ENCODE results near the gene FAM217A.

The FAM217A gene

GRCh38 chr6:4088704-4089103 is 9.8 kb upstream of the FAM217A start:
- H2AFZ ChIP-seq = no peak overlapping the region
- H3K36me3 ChIP-seq (ENCODE audit: control insufficient read depth, insufficient read depth, low read length) = no peaks in the 10 kb centered on the region
- no peaks in the 10 kb centered on the region for H3K9me3 ChIP-seq (ENCODE audit: control insufficient read depth, low read length)
- no peak overlapping the region for H3K9ac ChIP-seq
- H3K27ac ChIP-seq = no peak overlapping the region
- no peaks in the 10 kb centered on the region for H3K27me3 ChIP-seq (ENCODE audit: control insufficient read depth, insufficient read depth, low read length)
- no peak overlapping the region for H3K4me3 ChIP-seq (ENCODE audit: low read depth, low read length)
- no peak overlapping the region for H3K4me2 ChIP-seq (ENCODE audit: low read length)
- H3K79me2 ChIP-seq = no peaks in the 10 kb centered on the region
- H3K4me1 ChIP-seq = no peaks in the 10 kb centered on the region
- TF ChIP-seq CTCF (IDR thresholded peaks at IDR 0.05) = no peak

- TF ChIP-seq CTCF (IDR thresholded peaks at IDR 0.05) = no peak
- H3K4me1 ChIP-seq = no peaks in the 10 kb centered on the region
- H3K79me2 ChIP-seq = no peaks in the 10 kb centered on the region
- H3K27ac ChIP-seq = no peak overlapping the region
- H3K36me3 ChIP-seq (ENCODE audit: control insufficient read depth, insufficient read depth, low read length) = no peaks in the 10 kb centered on the region
- no peak overlapping the region for H3K4me2 ChIP-seq (ENCODE audit: low read length)
- no peak overlapping the region for H3K9ac ChIP-seq
- no peak overlapping the region for H3K4me3 ChIP-seq (ENCODE audit: low read depth, low read length)
- no peaks in the 10 kb centered on the region for H3K9me3 ChIP-seq (ENCODE audit: control insufficient read depth, low read length)
- H2AFZ ChIP-seq = no peak overlapping the region
- no peaks in the 10 kb centered on the region for H3K27me3 ChIP-seq (ENCODE audit: control insufficient read depth, insufficient read depth, low read length)
Observed at GRCh38 chr6:4085332-4085700, 6.4 kb upstream of the FAM217A start.

- no peak overlapping the region for H3K4me3 ChIP-seq (ENCODE audit: low read depth, low read length)
- no peak overlapping the region for H3K9ac ChIP-seq
- H3K9me3 ChIP-seq (ENCODE audit: control insufficient read depth, low read length) = no peaks in the 10 kb centered on the region
- H3K27me3 ChIP-seq (ENCODE audit: control insufficient read depth, insufficient read depth, low read length) = no peaks in the 10 kb centered on the region
- H3K79me2 ChIP-seq = no peaks in the 10 kb centered on the region
- no peaks in the 10 kb centered on the region for H3K36me3 ChIP-seq (ENCODE audit: control insufficient read depth, insufficient read depth, low read length)
- no peak overlapping the region for H2AFZ ChIP-seq
- no peak overlapping the region for H3K4me2 ChIP-seq (ENCODE audit: low read length)
- no peak overlapping the region for H3K27ac ChIP-seq
- no peaks in the 10 kb centered on the region for H3K4me1 ChIP-seq
- TF ChIP-seq CTCF (IDR thresholded peaks at IDR 0.05) = no peak
Observed at GRCh38 chr6:4084444-4085331, 5.8 kb upstream of the FAM217A start.

- Histone ChIP-seq H2AFZ (no peak overlapping the region), H3K4me3 (ENCODE audit: low read depth, low read length) (no peak overlapping the region), H3K79me2 (no peaks in the 10 kb centered on the region), H3K27ac (no peak overlapping the region), H3K27me3 (ENCODE audit: control insufficient read depth, insufficient read depth, low read length) (no peaks in the 10 kb centered on the region), H3K4me1 (no peaks in the 10 kb centered on the region), H3K36me3 (ENCODE audit: control insufficient read depth, insufficient read depth, low read length) (no peaks in the 10 kb centered on the region), H3K9me3 (ENCODE audit: control insufficient read depth, low read length) (no peaks in the 10 kb centered on the region), H3K9ac (no peak overlapping the region), H3K4me2 (ENCODE audit: low read length) (no peak overlapping the region)
- TF ChIP-seq CTCF (IDR thresholded peaks at IDR 0.05) = no peak
Observed at GRCh38 chr6:4074478-4075235, 4.3 kb downstream of the FAM217A start.

All from parathyroid adenoma (tissue), 2 donors.